SK-N-SH (cell line): ENCODE measurements around the gene PRKG1. TPM values are rescaled to one million over a fixed set of nuclear protein-coding genes. Genes with fewer than 3 reads are reported as not detected.

Experiments used
- CTCF ChIA-PET: fragments of 300-600, 350-600 bp; formaldehyde crosslinking; extraction: SDS; loops from one replicate; lab custom pipeline; 2021; lab: Yijun Ruan, JAX
- POLR2A ChIA-PET: fragments of 350-600 bp; sonication (Branson Sonifier 250); formaldehyde crosslinking; extraction: SDS; loops from one replicate; lab custom pipeline; 2020; ENCODE audit warnings: antibody characterized with exemption, inconsistent platforms; lab: Yijun Ruan, JAX
- DNase-seq: peaks from one replicate; pipeline ENCODE4 v3.0.0; 2012
- H2AFZ ChIP-seq: fragments of 200-600 bp; sonication (generic); 2 replicates; pipeline ENCODE4 v1.8.1; 2016; ENCODE audit warnings: antibody characterized with exemption, mild to moderate bottlenecking, low read depth
- H3F3A ChIP-seq: fragments of 200-600 bp; sonication (generic); replicated peaks from 2 replicates; pipeline ENCODE3; 2016; ENCODE audit warnings: antibody characterized with exemption, mild to moderate bottlenecking; ENCODE audit not compliant: insufficient read depth
- H3K27ac ChIP-seq, 2 experiments: fragments of 200-500 bp in 1 of 2; fragments of 200-600 bp in 1 of 2; sonication (Bioruptor generic) in 1 of 2; sonication (generic), shearing (Covaris generic) in 1 of 2; 2 replicates each; pipeline versions ENCODE4 v1.5.1 to v1.6.1; 2014 to 2016; ENCODE audit warnings: low read depth in 2 of 2, inconsistent platforms in 1 of 2, low read length in 1 of 2, mild to moderate bottlenecking in 1 of 2, mixed read lengths in 1 of 2
- H3K27me3 ChIP-seq: fragments of 200-600 bp; sonication (generic), shearing (Covaris generic); 2 replicates; pipeline ENCODE4 v1.6.1; 2016; ENCODE audit warnings: mixed run types; ENCODE audit not compliant: insufficient read depth
- H3K36me3 ChIP-seq, 2 experiments: fragments of 200-500 bp in 1 of 2; fragments of 200-600 bp in 1 of 2; sonication (Bioruptor generic) in 1 of 2; sonication (generic) in 1 of 2; replicated peaks in 1 of 2; 2 replicates each; pipeline versions ENCODE3 to v1.5.1; 2014 to 2016; ENCODE audit warnings: low read length in 1 of 2, mild to moderate bottlenecking in 1 of 2; ENCODE audit not compliant: insufficient read depth in 2 of 2, control insufficient read depth in 1 of 2
- H3K4me1 ChIP-seq, 2 experiments: fragments of 200-500 bp in 1 of 2; fragments of 200-600 bp in 1 of 2; sonication (Bioruptor generic) in 1 of 2; sonication (generic), shearing (Covaris generic) in 1 of 2; 2 replicates each; pipeline versions ENCODE4 v1.5.1 to v1.6.1; 2014 to 2016; ENCODE audit warnings: low read depth in 1 of 2, low read length in 1 of 2, mixed run types in 1 of 2; ENCODE audit not compliant: insufficient read depth in 2 of 2, control insufficient read depth in 1 of 2
- H3K4me2 ChIP-seq: fragments of 200-600 bp; sonication (generic), shearing (Covaris generic); 2 replicates; pipeline ENCODE4 v1.6.1; 2017; ENCODE audit warnings: mixed run types
- H3K4me3 ChIP-seq, 2 experiments: fragments of 200-500 bp in 1 of 2; fragments of 200-600 bp in 1 of 2; sonication (Bioruptor generic) in 1 of 2; sonication (generic), shearing (Covaris generic) in 1 of 2; 2 replicates each; pipeline versions ENCODE4 v1.5.1 to v1.8.1; 2014 to 2016; ENCODE audit warnings: low read depth in 2 of 2, inconsistent platforms in 1 of 2, low read length in 1 of 2, mild to moderate bottlenecking in 1 of 2, mixed read lengths in 1 of 2, moderate library complexity in 1 of 2
- H3K79me2 ChIP-seq: fragments of 200-600 bp; sonication (generic); 2 replicates; pipeline ENCODE4 v1.8.1; 2017; ENCODE audit warnings: mild to moderate bottlenecking; ENCODE audit not compliant: insufficient read depth
- H3K9ac ChIP-seq: fragments of 200-600 bp; sonication (generic); 2 replicates; pipeline ENCODE4 v1.6.1; 2017; ENCODE audit warnings: mixed run types
- H3K9me2 ChIP-seq: fragments of 200-600 bp; sonication (generic); 2 replicates; pipeline ENCODE4 v1.6.1; 2017; ENCODE audit warnings: mixed run types
- H3K9me3 ChIP-seq: fragments of 200-600 bp; sonication (generic); 2 replicates; pipeline ENCODE4 v1.6.1; 2017; ENCODE audit warnings: mixed run types, mild to moderate bottlenecking, moderate library complexity
- H4K20me1 ChIP-seq: fragments of 200-600 bp; sonication (generic); 2 replicates; pipeline ENCODE4 v1.6.1; 2017; ENCODE audit warnings: mild to moderate bottlenecking, mixed run types; ENCODE audit not compliant: insufficient read depth
- CTCF ChIP-seq: fragments of 200-600 bp; sonication (generic); IDR thresholded peaks from 2 replicates; pipeline ENCODE4 v1.6.1; 2017; ENCODE audit warnings: antibody characterized with exemption, mild to moderate bottlenecking, moderate library complexity
- EP300 ChIP-seq, 2 experiments: IDR thresholded peaks; 2 replicates each; pipeline versions ENCODE4 v1.4.0 to v1.6.1; 2012; ENCODE audit warnings: borderline replicate concordance in 1 of 2, low read depth in 1 of 2, low read length in 1 of 2
- EZH2phosphoT487 ChIP-seq: fragments of 200-600 bp; sonication (generic); IDR thresholded peaks from 2 replicates; pipeline ENCODE4 v1.6.1; 2017; ENCODE audit warnings: low read depth, mixed run types, mild to moderate bottlenecking, antibody characterized with exemption, moderate library complexity, borderline replicate concordance
- FOXJ3 ChIP-seq: sonication (generic); formaldehyde crosslinking; IDR thresholded peaks from 2 replicates; pipeline ENCODE4 v1.5.1; 2020; ENCODE audit warnings: mild to moderate bottlenecking, missing genetic modification reagents
- GABPA ChIP-seq: IDR thresholded peaks from 2 replicates; pipeline ENCODE4 v1.4.0; 2012; ENCODE audit warnings: low read depth, mild to moderate bottlenecking
- GATA2 ChIP-seq: sonication (generic); formaldehyde crosslinking; IDR thresholded peaks from 2 replicates; pipeline ENCODE4 v1.5.0; 2020; ENCODE audit warnings: mild to moderate bottlenecking, missing genetic modification reagents
- IRF3 ChIP-seq: fragments of 150-350 bp; IDR thresholded peaks from 2 replicates; pipeline ENCODE4 v1.6.1; 2016; ENCODE audit warnings: mild to moderate bottlenecking, low read depth, low read length
- MXI1 ChIP-seq: IDR thresholded peaks from 2 replicates; pipeline ENCODE4 v1.6.1; 2012; ENCODE audit warnings: mild to moderate bottlenecking, low read depth, low read length, improper control_type of control experiment
- NRF1 ChIP-seq: IDR thresholded peaks from 2 replicates; pipeline ENCODE4 v1.6.1; 2012; ENCODE audit warnings: low read depth, mild to moderate bottlenecking, low read length
- PBX3 ChIP-seq: IDR thresholded peaks from 2 replicates; pipeline ENCODE4; 2012
- POLR2AphosphoS5 ChIP-seq: IDR thresholded peaks from 2 replicates; pipeline ENCODE4 v1.6.1; 2012; ENCODE audit warnings: low read depth, low read length
- RCOR1 ChIP-seq: fragments of 150-350 bp; IDR thresholded peaks from 2 replicates; pipeline ENCODE4 v1.6.1; 2017; ENCODE audit warnings: antibody characterized with exemption, low read length
- TCF12 ChIP-seq: IDR thresholded peaks from 2 replicates; pipeline ENCODE4 v1.4.0; 2012
- USF1 ChIP-seq: IDR thresholded peaks from 2 replicates; pipeline ENCODE4 v1.4.0; 2012; ENCODE audit warnings: low read depth, borderline replicate concordance
- YY1 ChIP-seq: IDR thresholded peaks from 2 replicates; pipeline ENCODE4 v1.4.0; 2012; ENCODE audit warnings: low read depth, mild to moderate bottlenecking
- ZBTB33 ChIP-seq: IDR thresholded peaks from 2 replicates; pipeline ENCODE4 v1.4.0; 2012; ENCODE audit warnings: low read depth, borderline replicate concordance
- WGBS: methylation state at CpG from one replicate; pipeline ENCODE4 v1.1.6; 2017; ENCODE audit warnings: low lambda C conversion rate; 5-methylcytosine and 5-hydroxymethylcytosine counted together
- polyA plus RNA-seq, 3 experiments: library from polyadenylated mRNA; depleted of rRNA; stranded (reverse); fragments of >200 nt; gene quantifications; 2 replicates each; pipeline ENCODE4 v1.2.3, GENCODE V29; 2012

The PRKG1 gene
- polyA plus RNA-seq, 1 of the 3 experiments (the other 2 are of a cell fraction), result 4.1 TPM

- Histone ChIP-seq H3K27ac (no peak overlapping the region), H3K27me3 (no peaks in the 10 kb centered on the region), H3F3A (no peaks in the 10 kb centered on the region), H4K20me1 (no peaks in the 10 kb centered on the region), H3K9me3 (no peaks in the 10 kb centered on the region), H3K36me3 (no peaks in the 10 kb centered on the region), H3K9me2 (no peaks in the 10 kb centered on the region), H3K4me1 (no peaks in the 10 kb centered on the region), H2AFZ (no peak overlapping the region), H3K9ac (no peak overlapping the region), H3K79me2 (no peaks in the 10 kb centered on the region), H3K4me2 (no peak overlapping the region), H3K4me3 (no peak overlapping the region)
- ChIA-PET CTCF (interaction anchor here (0.7 kb wide), 1 partner anchor 142 kb away, joined by 3 read pairs; no protein-coding TSS in a partner anchor), POLR2A (no interaction called here)
- DNase-seq, result no peak
- no peak for TF ChIP-seq GATA2 (CRISPR knock-in tag)
- TF ChIP-seq EP300 (IDR thresholded peaks at IDR 0.05; ENCODE audit: borderline replicate concordance in 1 of 2, low read depth in 1 of 2, low read length in 1 of 2), result no peak
- TF ChIP-seq YY1, result no peak
- no peak for TF ChIP-seq MXI1
- no peak for TF ChIP-seq GABPA
- TF ChIP-seq ZBTB33, result no peak
- no peak for TF ChIP-seq FOXJ3
- TF ChIP-seq EZH2phosphoT487, result no peak
- 17% methylated on average over 1 of the region's 1 CpG for WGBS
Measured at GRCh38 chr10:52145636-52146035, 1071.3 kb downstream of the PRKG1 start.

GRCh38 chr10:52146766-52147165 is 1072.5 kb downstream of the PRKG1 start:
- TF ChIP-seq EZH2phosphoT487 (no peak), NRF1 (no peak), POLR2AphosphoS5 (no peak), IRF3 (no peak), RCOR1 (no peak), PBX3 (no peak), TCF12 (no peak), USF1 (no peak), CTCF (no peak), MXI1 (no peak), FOXJ3 (no peak)
- no peak overlapping the region for H3K4me3 ChIP-seq
- H3K27ac ChIP-seq, result no peak overlapping the region
- H3K9me2 ChIP-seq, result no peaks in the 10 kb centered on the region
- DNase-seq, result no peak
- no peaks in the 10 kb centered on the region for H3K27me3 ChIP-seq
- H3K9ac ChIP-seq, result no peak overlapping the region
- H3K4me1 ChIP-seq, result no peaks in the 10 kb centered on the region
- WGBS, result 66% methylated on average over 2 of the region's 2 CpGs
- H3F3A ChIP-seq, result no peaks in the 10 kb centered on the region
- no peaks in the 10 kb centered on the region for H4K20me1 ChIP-seq
- H3K4me2 ChIP-seq, result no peak overlapping the region
- POLR2A ChIA-PET, result no interaction called here
- no peaks in the 10 kb centered on the region for H3K36me3 ChIP-seq
- no peak overlapping the region for H2AFZ ChIP-seq
- H3K9me3 ChIP-seq, result no peaks in the 10 kb centered on the region
- CTCF ChIA-PET, result interaction anchor here (1.7 kb wide), 1 partner anchor 70 kb away, joined by 5 read pairs; no protein-coding TSS in a partner anchor
- no peaks in the 10 kb centered on the region for H3K79me2 ChIP-seq
